Measurements from ENCODE around the gene RNF208.

GRCh38 chr9:137220317-137221094 lies 1.5 kb downstream of the RNF208 start:
- TF ChIP-seq EGR1 (IDR thresholded peaks at IDR 0.05): no peak
- TF ChIP-seq, protein P1, sequence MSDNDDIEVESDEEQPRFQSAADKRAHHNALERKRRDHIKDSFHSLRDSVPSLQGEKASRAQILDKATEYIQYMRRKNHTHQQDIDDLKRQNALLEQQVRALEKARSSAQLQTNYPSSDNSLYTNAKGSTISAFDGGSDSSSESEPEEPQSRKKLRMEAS (IDR thresholded peaks at IDR 0.05): no peak
- TF ChIP-seq, protein P2, sequence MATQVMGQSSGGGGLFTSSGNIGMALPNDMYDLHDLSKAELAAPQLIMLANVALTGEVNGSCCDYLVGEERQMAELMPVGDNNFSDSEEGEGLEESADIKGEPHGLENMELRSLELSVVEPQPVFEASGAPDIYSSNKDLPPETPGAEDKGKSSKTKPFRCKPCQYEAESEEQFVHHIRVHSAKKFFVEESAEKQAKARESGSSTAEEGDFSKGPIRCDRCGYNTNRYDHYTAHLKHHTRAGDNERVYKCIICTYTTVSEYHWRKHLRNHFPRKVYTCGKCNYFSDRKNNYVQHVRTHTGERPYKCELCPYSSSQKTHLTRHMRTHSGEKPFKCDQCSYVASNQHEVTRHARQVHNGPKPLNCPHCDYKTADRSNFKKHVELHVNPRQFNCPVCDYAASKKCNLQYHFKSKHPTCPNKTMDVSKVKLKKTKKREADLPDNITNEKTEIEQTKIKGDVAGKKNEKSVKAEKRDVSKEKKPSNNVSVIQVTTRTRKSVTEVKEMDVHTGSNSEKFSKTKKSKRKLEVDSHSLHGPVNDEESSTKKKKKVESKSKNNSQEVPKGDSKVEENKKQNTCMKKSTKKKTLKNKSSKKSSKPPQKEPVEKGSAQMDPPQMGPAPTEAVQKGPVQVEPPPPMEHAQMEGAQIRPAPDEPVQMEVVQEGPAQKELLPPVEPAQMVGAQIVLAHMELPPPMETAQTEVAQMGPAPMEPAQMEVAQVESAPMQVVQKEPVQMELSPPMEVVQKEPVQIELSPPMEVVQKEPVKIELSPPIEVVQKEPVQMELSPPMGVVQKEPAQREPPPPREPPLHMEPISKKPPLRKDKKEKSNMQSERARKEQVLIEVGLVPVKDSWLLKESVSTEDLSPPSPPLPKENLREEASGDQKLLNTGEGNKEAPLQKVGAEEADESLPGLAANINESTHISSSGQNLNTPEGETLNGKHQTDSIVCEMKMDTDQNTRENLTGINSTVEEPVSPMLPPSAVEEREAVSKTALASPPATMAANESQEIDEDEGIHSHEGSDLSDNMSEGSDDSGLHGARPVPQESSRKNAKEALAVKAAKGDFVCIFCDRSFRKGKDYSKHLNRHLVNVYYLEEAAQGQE (IDR thresholded peaks at IDR 0.05; ENCODE audit: low read depth): no peak
